Bronchial epithelial cell (primary cell): Measurements from ENCODE around the gene MTHFD2L. TPM values are rescaled to one million over a fixed set of nuclear protein-coding genes. Genes with fewer than 3 reads are reported as not detected.

Experiments used
- DNase-seq: peaks from one replicate; pipeline ENCODE4 v3.0.0-alpha.2; 2010; ENCODE audit warnings: low read depth
- FAIRE-seq: peaks from 2 replicates; lab custom pipeline; 2011; peaks lifted over from hg19 to GRCh38; lab: Jason Lieb, UNC
- H3K27me3 ChIP-seq: 2 replicates; pipeline ENCODE4 v1.5.1; 2011; ENCODE audit warnings: low read length; ENCODE audit not compliant: control insufficient read depth, insufficient read depth
- H3K36me3 ChIP-seq: 2 replicates; pipeline ENCODE4 v1.5.1; 2011; ENCODE audit warnings: low read length; ENCODE audit not compliant: control insufficient read depth, insufficient read depth
- H3K4me3 ChIP-seq: 2 replicates; pipeline ENCODE4 v1.5.1; 2011; ENCODE audit warnings: mild to moderate bottlenecking, low read depth, low read length, control low read depth
- CTCF ChIP-seq: IDR thresholded peaks from 2 replicates; pipeline ENCODE4 v1.5.1; 2011; ENCODE audit warnings: mild to moderate bottlenecking, moderate library complexity, low read length, control low read depth, inconsistent platforms; ENCODE audit not compliant: insufficient read depth, severe bottlenecking
- total RNA-seq: library from RNA; depleted of rRNA; stranded (reverse); fragments of >200 nt; gene quantifications from 2 replicates; pipeline ENCODE4 v1.2.1, GENCODE V29; 2014

The MTHFD2L gene
- total RNA-seq, 1 donor from 2014 or later, result 29.0 TPM

DNA sequence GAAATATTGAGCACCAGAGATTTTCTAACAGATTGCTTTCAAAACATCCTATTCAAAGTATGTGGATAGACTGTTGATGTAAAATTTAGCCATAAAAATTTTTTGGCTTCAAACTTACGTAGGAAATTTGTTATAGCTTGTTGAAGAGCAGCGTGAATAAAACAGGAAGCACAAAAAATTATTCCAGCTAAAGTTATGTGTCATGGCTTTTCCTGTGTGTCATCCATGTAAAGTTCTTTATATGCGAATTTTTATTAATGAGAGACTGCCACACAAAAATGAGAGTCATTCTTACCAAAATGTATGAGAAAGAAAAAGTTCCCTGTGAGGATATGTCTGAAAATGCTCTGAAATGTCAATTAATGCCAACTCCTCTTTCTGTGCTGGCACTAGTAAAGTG is 169.8 kb downstream of the MTHFD2L start:
- FAIRE-seq, result no peak
- DNase-seq, result peak; percentile 88
- no peak for TF ChIP-seq CTCF
- H3K27me3 ChIP-seq, result no peaks in the 10 kb centered on the region
- no peaks in the 10 kb centered on the region for H3K36me3 ChIP-seq
- H3K4me3 ChIP-seq, result no peak overlapping the region

- DNase-seq (peak; percentile 40), FAIRE-seq (no peak)
- no peaks in the 10 kb centered on the region for H3K36me3 ChIP-seq
- no peak overlapping the region for H3K4me3 ChIP-seq
- H3K27me3 ChIP-seq, result no peaks in the 10 kb centered on the region
- no peak for TF ChIP-seq CTCF
Observed at GRCh38 chr4:74328501-74328900, 170.6 kb downstream of the MTHFD2L start.

DNA sequence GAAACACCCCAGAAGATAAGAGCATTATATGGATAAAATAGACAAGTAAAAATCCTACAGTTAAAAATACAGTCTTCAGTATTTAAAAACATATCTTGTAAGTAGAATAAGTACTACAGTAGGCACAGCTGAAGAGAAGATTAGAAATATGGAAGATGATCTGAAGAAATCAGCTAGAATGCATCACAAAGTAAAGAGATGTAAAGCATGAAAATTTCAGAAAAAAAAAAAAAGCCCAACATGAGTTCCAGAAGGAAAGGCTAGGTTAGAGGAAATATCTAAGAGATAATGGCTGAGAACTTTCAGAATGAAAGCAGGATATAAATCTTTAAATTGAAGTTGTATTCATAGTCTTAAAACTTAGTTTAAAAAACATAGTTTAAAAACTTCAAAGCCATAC is 171.4 kb downstream of the MTHFD2L start:
- DNase-seq (no peak), FAIRE-seq (no peak)
- Histone ChIP-seq H3K4me3 (no peak overlapping the region), H3K27me3 (no peaks in the 10 kb centered on the region), H3K36me3 (no peaks in the 10 kb centered on the region)
- no peak for TF ChIP-seq CTCF

- FAIRE-seq (no peak), DNase-seq (no peak)
- no peaks in the 10 kb centered on the region for H3K36me3 ChIP-seq
- H3K27me3 ChIP-seq, result no peaks in the 10 kb centered on the region
- no peak for TF ChIP-seq CTCF
- H3K4me3 ChIP-seq, result no peak overlapping the region
Observed at GRCh38 chr4:74330295-74330750, 172.4 kb downstream of the MTHFD2L start.

- no peak for FAIRE-seq
- no peak for TF ChIP-seq CTCF
Observed at GRCh38 chr4:74331252-74331651, 173.3 kb downstream of the MTHFD2L start.

GRCh38 chr4:74331944-74332343 is 174.0 kb downstream of the MTHFD2L start:
- FAIRE-seq (no peak), DNase-seq (no peak)
- no peak overlapping the region for H3K4me3 ChIP-seq
- no peaks in the 10 kb centered on the region for H3K36me3 ChIP-seq
- H3K27me3 ChIP-seq, result no peaks in the 10 kb centered on the region
- TF ChIP-seq CTCF, result no peak

More at GRCh38 chr4:74331252-74331651, 173.3 kb downstream of the MTHFD2L start:
- Histone ChIP-seq H3K27me3 (no peaks in the 10 kb centered on the region), H3K36me3 (no peaks in the 10 kb centered on the region), H3K4me3 (no peak overlapping the region)
- no peak for DNase-seq
